ENCODE data around the gene FKBP4.

FKBP4 gene

GRCh38 chr12:2801044-2801783, 6.4 kb downstream of the FKBP4 start:
- DNase-seq: no peak
- Histone ChIP-seq H3K27ac (ENCODE audit: low read depth, low read length) (no peak overlapping the region), H2AK5ac (ENCODE audit: low read length) (no peak overlapping the region), H2BK15ac (replicated peaks; ENCODE audit: low read depth) (no peak overlapping the region), H3K4me1 (ENCODE audit: control insufficient read depth, low read depth, low read length) (no peaks in the 10 kb centered on the region), H4K8ac (ENCODE audit: low read depth, low read length) (no peak overlapping the region), H3K9ac (ENCODE audit: low read length) (no peak overlapping the region), H4K5ac (ENCODE audit: low read length) (no peak overlapping the region), H3K27me3 (ENCODE audit: insufficient read depth, low read length, poor library complexity) (no peaks in the 10 kb centered on the region), H3K4ac (ENCODE audit: low read depth, low read length) (no peak overlapping the region), H3K79me2 (ENCODE audit: control insufficient read depth, insufficient read depth, low read length) (peaks cover 14% of the 10 kb centered on the region), H2BK120ac (ENCODE audit: low read depth, low read length) (no peak overlapping the region), H3K4me3 (ENCODE audit: low read length) (no peak overlapping the region), H2BK5ac (ENCODE audit: low read length) (no peak overlapping the region), H3K36me3 (ENCODE audit: control insufficient read depth, insufficient read depth, low read length) (peaks cover 51% of the 10 kb centered on the region), H3K23ac (ENCODE audit: low read length) (no peak overlapping the region), H3K18ac (ENCODE audit: low read length) (no peak overlapping the region), H3K56ac (ENCODE audit: low read length) (no peak overlapping the region), H3K79me1 (ENCODE audit: low read length) (peaks cover 24% of the 10 kb centered on the region), H3K4me2 (ENCODE audit: low read length) (no peak overlapping the region)
- WGBS (ENCODE audit: extremely low coverage, insufficient coverage, low lambda C conversion rate): no CpG with 5 or more reads among the region's 16 CpGs

DNA sequence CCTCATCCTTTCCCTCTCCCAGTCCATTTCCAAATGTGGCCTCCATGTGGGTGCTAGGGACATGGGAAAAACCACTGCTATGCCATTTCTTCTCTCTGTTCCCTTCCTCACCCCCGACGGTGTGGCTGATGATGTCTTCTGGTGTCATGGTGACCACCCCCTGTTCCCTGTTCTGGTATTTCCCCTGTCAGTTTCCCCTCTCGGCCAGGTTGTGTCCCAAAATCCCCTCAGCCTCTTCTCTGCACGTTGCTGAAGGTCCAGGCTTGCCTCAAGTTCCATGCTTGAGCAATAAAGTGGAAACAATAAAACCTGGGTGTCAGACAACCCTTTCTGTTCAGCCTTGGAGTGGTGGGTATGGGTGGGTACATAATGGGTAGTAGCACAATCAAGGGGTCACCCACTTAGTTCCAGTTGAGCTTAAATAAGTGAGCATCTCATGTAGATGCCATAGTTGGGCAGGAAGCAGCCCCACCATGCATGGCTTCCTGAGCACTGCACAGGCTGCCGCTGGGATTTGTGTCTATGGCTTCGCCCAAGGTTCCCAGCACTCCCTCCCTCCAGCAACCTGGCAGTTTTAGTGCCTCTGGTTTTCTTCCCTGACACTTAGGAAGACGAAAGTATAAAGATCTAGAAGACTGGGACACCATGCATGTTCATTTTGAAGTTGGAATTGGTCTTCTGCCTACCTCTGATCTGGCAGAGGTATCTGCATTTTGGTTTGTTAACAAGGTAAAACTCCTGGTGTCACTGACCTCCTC, 9.0 kb downstream of the FKBP4 start:
- no peak overlapping the region for H3K4ac ChIP-seq (ENCODE audit: low read depth, low read length)
- H2AK5ac ChIP-seq (ENCODE audit: low read length): no peak overlapping the region
- WGBS (ENCODE audit: extremely low coverage, insufficient coverage, low lambda C conversion rate): no CpG with 5 or more reads among the region's 7 CpGs
- H3K23ac ChIP-seq (ENCODE audit: low read length): no peak overlapping the region
- H3K4me3 ChIP-seq (ENCODE audit: low read length): no peak overlapping the region
- H3K79me1 ChIP-seq (ENCODE audit: low read length): peaks cover 3% of the 10 kb centered on the region
- peaks cover 38% of the 10 kb centered on the region for H3K36me3 ChIP-seq (ENCODE audit: control insufficient read depth, insufficient read depth, low read length)
- H3K56ac ChIP-seq (ENCODE audit: low read length): no peak overlapping the region
- no peak overlapping the region for H3K18ac ChIP-seq (ENCODE audit: low read length)
- no peak overlapping the region for H2BK120ac ChIP-seq (ENCODE audit: low read depth, low read length)
- no peak overlapping the region for H3K9ac ChIP-seq (ENCODE audit: low read length)
- no peak overlapping the region for H3K4me2 ChIP-seq (ENCODE audit: low read length)
- H2BK15ac ChIP-seq (replicated peaks; ENCODE audit: low read depth): no peak overlapping the region
- no peak overlapping the region for H4K8ac ChIP-seq (ENCODE audit: low read depth, low read length)
- no peak overlapping the region for H2BK5ac ChIP-seq (ENCODE audit: low read length)
- DNase-seq: no peak
- H3K27ac ChIP-seq (ENCODE audit: low read depth, low read length): no peak overlapping the region
- no peak overlapping the region for H4K5ac ChIP-seq (ENCODE audit: low read length)
- H3K79me2 ChIP-seq (ENCODE audit: control insufficient read depth, insufficient read depth, low read length): no peaks in the 10 kb centered on the region
- H3K27me3 ChIP-seq (ENCODE audit: insufficient read depth, low read length, poor library complexity): no peaks in the 10 kb centered on the region
- no peaks in the 10 kb centered on the region for H3K4me1 ChIP-seq (ENCODE audit: control insufficient read depth, low read depth, low read length)

- no peak overlapping the region for H3K4me3 ChIP-seq (ENCODE audit: low read length)
Observed at GRCh38 chr12:2804393-2805142, 9.8 kb downstream of the FKBP4 start.

DNA sequence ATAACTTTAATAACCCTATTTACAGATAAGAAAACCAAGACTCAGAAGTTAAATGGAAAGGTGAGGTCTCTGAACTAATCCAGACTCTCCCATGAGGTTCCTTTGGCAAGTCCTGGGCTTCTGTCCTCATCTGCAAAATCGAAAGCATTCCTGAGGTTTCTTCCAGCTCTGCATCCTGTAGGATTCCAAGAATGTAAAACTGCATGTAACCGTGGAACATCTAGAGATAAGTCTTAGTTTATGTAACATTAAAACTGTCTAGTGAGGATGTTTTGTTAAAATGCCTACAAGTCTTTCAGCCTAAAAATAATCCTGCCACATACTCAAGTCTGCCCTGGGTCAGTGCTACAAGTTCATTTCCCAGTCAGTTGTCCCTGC, 10.4 kb downstream of the FKBP4 start:
- H4K8ac ChIP-seq (ENCODE audit: low read depth, low read length): no peak overlapping the region
- H3K27me3 ChIP-seq (ENCODE audit: insufficient read depth, low read length, poor library complexity): no peaks in the 10 kb centered on the region
- no peaks in the 10 kb centered on the region for H3K79me2 ChIP-seq (ENCODE audit: control insufficient read depth, insufficient read depth, low read length)
- no peak overlapping the region for H3K4me2 ChIP-seq (ENCODE audit: low read length)
- H2BK15ac ChIP-seq (replicated peaks; ENCODE audit: low read depth): no peak overlapping the region
- no peak overlapping the region for H2BK120ac ChIP-seq (ENCODE audit: low read depth, low read length)
- H3K36me3 ChIP-seq (ENCODE audit: control insufficient read depth, insufficient read depth, low read length): peaks cover 28% of the 10 kb centered on the region
- H3K18ac ChIP-seq (ENCODE audit: low read length): no peak overlapping the region
- H3K4me3 ChIP-seq (ENCODE audit: low read length): no peak overlapping the region
- no peak overlapping the region for H4K5ac ChIP-seq (ENCODE audit: low read length)
- no peak overlapping the region for H3K23ac ChIP-seq (ENCODE audit: low read length)
- no peak overlapping the region for H3K27ac ChIP-seq (ENCODE audit: low read depth, low read length)
- no peaks in the 10 kb centered on the region for H3K79me1 ChIP-seq (ENCODE audit: low read length)
- H3K9ac ChIP-seq (ENCODE audit: low read length): no peak overlapping the region
- no peak overlapping the region for H2BK5ac ChIP-seq (ENCODE audit: low read length)
- no peak overlapping the region for H2AK5ac ChIP-seq (ENCODE audit: low read length)
- no CpG with 5 or more reads among the region's 2 CpGs for WGBS (ENCODE audit: extremely low coverage, insufficient coverage, low lambda C conversion rate)
- H3K4me1 ChIP-seq (ENCODE audit: control insufficient read depth, low read depth, low read length): no peaks in the 10 kb centered on the region
- DNase-seq: no peak
- H3K56ac ChIP-seq (ENCODE audit: low read length): no peak overlapping the region
- H3K4ac ChIP-seq (ENCODE audit: low read depth, low read length): no peak overlapping the region

More at GRCh38 chr12:2804393-2805142, 9.8 kb downstream of the FKBP4 start:
- Histone ChIP-seq H3K27ac (ENCODE audit: low read depth, low read length) (no peak overlapping the region), H3K4ac (ENCODE audit: low read depth, low read length) (no peak overlapping the region), H3K56ac (ENCODE audit: low read length) (no peak overlapping the region), H3K4me1 (ENCODE audit: control insufficient read depth, low read depth, low read length) (no peaks in the 10 kb centered on the region), H3K79me2 (ENCODE audit: control insufficient read depth, insufficient read depth, low read length) (no peaks in the 10 kb centered on the region), H3K36me3 (ENCODE audit: control insufficient read depth, insufficient read depth, low read length) (peaks cover 31% of the 10 kb centered on the region), H3K9ac (ENCODE audit: low read length) (no peak overlapping the region), H3K27me3 (ENCODE audit: insufficient read depth, low read length, poor library complexity) (no peaks in the 10 kb centered on the region), H4K5ac (ENCODE audit: low read length) (no peak overlapping the region), H2BK5ac (ENCODE audit: low read length) (no peak overlapping the region), H2BK120ac (ENCODE audit: low read depth, low read length) (no peak overlapping the region), H3K4me2 (ENCODE audit: low read length) (no peak overlapping the region), H3K23ac (ENCODE audit: low read length) (no peak overlapping the region), H2BK15ac (replicated peaks; ENCODE audit: low read depth) (no peak overlapping the region), H3K18ac (ENCODE audit: low read length) (no peak overlapping the region), H3K79me1 (ENCODE audit: low read length) (no peaks in the 10 kb centered on the region), H4K8ac (ENCODE audit: low read depth, low read length) (no peak overlapping the region), H2AK5ac (ENCODE audit: low read length) (no peak overlapping the region)
- WGBS (ENCODE audit: extremely low coverage, insufficient coverage, low lambda C conversion rate): no CpG with 5 or more reads among the region's 5 CpGs
- DNase-seq: no peak

DNA sequence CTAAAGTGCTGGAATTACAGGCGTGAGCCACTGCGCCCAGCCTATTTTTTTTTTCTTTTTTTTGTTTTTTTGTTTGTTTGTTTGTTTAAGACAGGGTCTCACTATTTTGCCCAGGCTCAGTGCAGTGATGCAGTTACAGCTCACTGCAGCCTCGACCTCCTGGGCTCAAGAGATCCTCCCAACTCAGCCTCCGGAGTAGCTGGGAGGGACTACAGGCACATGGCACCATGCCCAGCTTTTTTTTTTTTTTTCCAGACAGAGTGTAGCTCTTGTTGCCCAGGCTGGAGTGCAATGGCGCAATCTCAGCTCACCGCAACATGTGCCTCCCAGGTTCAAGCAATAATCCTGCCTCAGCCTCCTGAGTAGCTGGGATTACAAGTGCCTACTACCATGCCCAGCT, 11.9 kb downstream of the FKBP4 start:
- Histone ChIP-seq H3K23ac (ENCODE audit: low read length) (no peak overlapping the region), H4K5ac (ENCODE audit: low read length) (no peak overlapping the region), H2AK5ac (ENCODE audit: low read length) (no peak overlapping the region), H3K27me3 (ENCODE audit: insufficient read depth, low read length, poor library complexity) (no peaks in the 10 kb centered on the region), H4K8ac (ENCODE audit: low read depth, low read length) (no peak overlapping the region), H3K79me2 (ENCODE audit: control insufficient read depth, insufficient read depth, low read length) (no peaks in the 10 kb centered on the region), H3K9ac (ENCODE audit: low read length) (no peak overlapping the region), H2BK5ac (ENCODE audit: low read length) (no peak overlapping the region), H3K4me3 (ENCODE audit: low read length) (no peak overlapping the region), H3K4me1 (ENCODE audit: control insufficient read depth, low read depth, low read length) (no peaks in the 10 kb centered on the region), H3K56ac (ENCODE audit: low read length) (no peak overlapping the region), H2BK120ac (ENCODE audit: low read depth, low read length) (no peak overlapping the region), H3K79me1 (ENCODE audit: low read length) (no peaks in the 10 kb centered on the region), H3K4ac (ENCODE audit: low read depth, low read length) (no peak overlapping the region), H3K36me3 (ENCODE audit: control insufficient read depth, insufficient read depth, low read length) (peaks cover 16% of the 10 kb centered on the region), H2BK15ac (replicated peaks; ENCODE audit: low read depth) (no peak overlapping the region), H3K4me2 (ENCODE audit: low read length) (no peak overlapping the region), H3K27ac (ENCODE audit: low read depth, low read length) (no peak overlapping the region), H3K18ac (ENCODE audit: low read length) (no peak overlapping the region)
- WGBS (ENCODE audit: extremely low coverage, insufficient coverage, low lambda C conversion rate): no CpG with 5 or more reads among the region's 6 CpGs
- no peak for DNase-seq
